GM06990 (cell line): ENCODE data around the gene NRTN.

Source experiments
- DNase-seq: peaks from one replicate; pipeline ENCODE4 v3.0.0-alpha.2; 2011; ENCODE audit not compliant: insufficient read length; ENCODE audit errors: extremely low read depth
- H3K27me3 ChIP-seq: replicated peaks from 2 replicates; pipeline ENCODE4 v1.6.0; 2011; ENCODE audit warnings: low read length; ENCODE audit not compliant: control insufficient read depth, insufficient read depth
- H3K36me3 ChIP-seq: 2 replicates; pipeline ENCODE4 v1.5.1; 2011; ENCODE audit warnings: low read length; ENCODE audit not compliant: control insufficient read depth, insufficient read depth
- H3K4me3 ChIP-seq: replicated peaks from 2 replicates; pipeline ENCODE4 v1.5.1; 2011; ENCODE audit warnings: low read depth, mild to moderate bottlenecking, control low read depth, low read length
- TF ChIP-seq, protein P1 (sequence below): IDR thresholded peaks from 2 replicates; pipeline ENCODE4 v1.5.1; 2011; ENCODE audit warnings: low read length, control low read depth, mild to moderate bottlenecking, inconsistent platforms; ENCODE audit not compliant: insufficient read depth, poor library complexity, severe bottlenecking

Gene NRTN

DNA sequence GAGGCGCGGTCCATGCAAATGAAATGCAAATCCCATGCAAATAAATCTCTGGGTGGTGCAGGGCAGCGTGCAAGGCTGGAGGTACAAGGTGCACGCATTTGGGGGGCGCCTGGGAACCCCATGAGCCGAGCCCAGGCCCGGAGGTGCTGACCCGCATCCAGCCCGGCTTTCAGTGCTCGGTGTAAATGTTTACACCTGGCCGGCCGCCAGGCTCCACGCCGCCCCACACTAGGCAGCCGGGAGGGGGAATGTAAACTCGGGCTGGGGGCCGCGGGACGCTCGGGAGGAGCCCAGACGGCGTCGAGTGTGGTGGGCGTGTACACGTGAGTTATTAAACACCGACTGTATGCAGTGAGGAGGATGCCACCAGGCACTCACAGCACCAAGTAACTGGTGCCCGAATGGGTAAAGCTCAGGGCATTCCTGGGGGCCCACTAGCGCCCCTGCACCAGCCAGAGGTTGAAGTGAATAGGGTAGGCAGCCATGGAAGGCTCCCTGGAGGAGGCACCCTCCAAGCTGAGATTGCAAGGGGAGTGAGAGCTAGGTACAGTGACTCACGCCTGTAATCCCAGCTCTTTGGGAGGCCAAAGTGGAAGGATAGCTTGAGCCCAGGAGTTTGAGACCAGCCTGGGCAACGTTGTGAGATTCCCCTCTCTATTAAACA, 17.4 kb downstream of the NRTN start:
- H3K4me3 ChIP-seq = no peak overlapping the region
- TF ChIP-seq, protein P1, sequence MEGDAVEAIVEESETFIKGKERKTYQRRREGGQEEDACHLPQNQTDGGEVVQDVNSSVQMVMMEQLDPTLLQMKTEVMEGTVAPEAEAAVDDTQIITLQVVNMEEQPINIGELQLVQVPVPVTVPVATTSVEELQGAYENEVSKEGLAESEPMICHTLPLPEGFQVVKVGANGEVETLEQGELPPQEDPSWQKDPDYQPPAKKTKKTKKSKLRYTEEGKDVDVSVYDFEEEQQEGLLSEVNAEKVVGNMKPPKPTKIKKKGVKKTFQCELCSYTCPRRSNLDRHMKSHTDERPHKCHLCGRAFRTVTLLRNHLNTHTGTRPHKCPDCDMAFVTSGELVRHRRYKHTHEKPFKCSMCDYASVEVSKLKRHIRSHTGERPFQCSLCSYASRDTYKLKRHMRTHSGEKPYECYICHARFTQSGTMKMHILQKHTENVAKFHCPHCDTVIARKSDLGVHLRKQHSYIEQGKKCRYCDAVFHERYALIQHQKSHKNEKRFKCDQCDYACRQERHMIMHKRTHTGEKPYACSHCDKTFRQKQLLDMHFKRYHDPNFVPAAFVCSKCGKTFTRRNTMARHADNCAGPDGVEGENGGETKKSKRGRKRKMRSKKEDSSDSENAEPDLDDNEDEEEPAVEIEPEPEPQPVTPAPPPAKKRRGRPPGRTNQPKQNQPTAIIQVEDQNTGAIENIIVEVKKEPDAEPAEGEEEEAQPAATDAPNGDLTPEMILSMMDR = no peak
- DNase-seq = no peak
- no peaks in the 10 kb centered on the region for H3K27me3 ChIP-seq
- H3K36me3 ChIP-seq = no peaks in the 10 kb centered on the region

- Histone ChIP-seq H3K4me3 (no peak overlapping the region), H3K36me3 (no peaks in the 10 kb centered on the region), H3K27me3 (no peaks in the 10 kb centered on the region)
- no peak for DNase-seq
- TF ChIP-seq, protein P1 = no peak
These were observed 18.9 kb downstream of the NRTN start for GRCh38 chr19:5823579-5824281.

GRCh38 chr19:5824751-5825150, 19.9 kb downstream of the NRTN start:
- H3K36me3 ChIP-seq = no peaks in the 10 kb centered on the region
- DNase-seq = no peak
- H3K4me3 ChIP-seq = no peak overlapping the region
- TF ChIP-seq, protein P1 = no peak
- H3K27me3 ChIP-seq = no peaks in the 10 kb centered on the region

DNA sequence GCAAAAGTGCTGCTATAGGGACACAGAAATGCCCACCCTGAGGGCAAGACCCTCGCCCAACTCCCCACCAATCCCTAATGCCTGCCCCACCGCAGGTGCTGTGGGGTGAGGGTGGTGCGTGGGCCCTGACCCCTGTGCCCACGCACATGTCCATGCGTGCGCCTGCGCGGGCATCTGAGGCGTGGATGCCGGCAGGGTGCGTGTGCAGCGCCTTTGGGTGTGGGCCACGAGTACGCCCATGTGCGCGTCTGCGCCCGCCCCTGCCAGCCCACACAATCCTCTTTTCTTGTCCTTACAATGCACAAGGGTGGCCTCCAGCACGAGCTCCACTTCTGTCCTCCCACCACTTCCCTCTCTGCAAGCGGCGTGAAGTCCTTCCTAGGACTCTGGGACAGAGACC, 20.3 kb downstream of the NRTN start:
- no peak for DNase-seq
- Histone ChIP-seq H3K4me3 (no peak overlapping the region), H3K36me3 (no peaks in the 10 kb centered on the region), H3K27me3 (no peaks in the 10 kb centered on the region)
- TF ChIP-seq, protein P1 = no peak

DNA sequence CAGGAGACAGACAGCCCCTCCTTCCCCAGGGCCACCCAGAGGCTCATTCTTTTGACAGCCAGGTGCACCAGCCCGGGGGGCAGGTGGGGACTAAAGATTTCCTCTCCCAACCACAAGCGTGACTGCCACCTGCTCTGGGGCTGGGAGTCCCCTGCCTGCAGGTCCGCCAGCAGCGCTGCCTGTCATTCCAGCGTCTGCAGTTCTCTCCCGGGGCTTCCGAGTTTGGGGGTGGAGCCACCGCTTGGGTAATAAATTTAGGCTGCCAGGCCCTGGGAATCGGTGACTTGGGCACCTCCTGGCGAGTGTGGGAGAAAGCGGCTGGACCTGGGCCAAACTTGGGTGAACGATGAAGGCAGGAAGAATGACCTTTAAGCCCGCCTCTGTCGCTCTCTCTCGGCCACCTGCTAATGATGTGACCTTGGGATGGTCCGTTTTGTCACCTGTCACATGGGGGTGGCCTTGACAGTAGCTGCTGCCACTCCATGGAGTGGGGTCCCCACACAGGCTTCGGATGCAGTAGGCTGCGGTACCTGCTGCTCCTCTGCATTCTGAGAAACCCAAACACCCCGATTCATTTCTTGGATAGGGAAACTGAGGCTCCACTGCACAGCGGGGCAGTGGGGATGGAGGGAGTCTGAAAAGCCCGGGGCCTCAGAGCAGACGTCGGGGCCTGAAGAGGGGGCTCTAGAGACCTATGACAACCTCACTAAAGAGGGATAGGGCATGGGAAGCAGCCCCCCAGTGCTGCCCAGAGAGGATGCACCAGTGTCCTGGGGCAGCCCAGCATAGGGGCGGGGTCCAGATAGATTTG, 21.9 kb downstream of the NRTN start:
- peak; percentile 47 for DNase-seq
- Histone ChIP-seq H3K4me3 (no peak overlapping the region), H3K27me3 (no peaks in the 10 kb centered on the region), H3K36me3 (no peaks in the 10 kb centered on the region)
- TF ChIP-seq, protein P1 = no peak
